ENCODE data around the gene TSGA10.
"Not testable (repeated sequence)": the region's sequence is repeated elsewhere in the genome, so short reads cannot be mapped to it uniquely, and the experiment has no call there.

The TSGA10 gene

GRCh38 chr2:99153921-99154604 lies 679 bp downstream of the TSGA10 start:
- DNase-seq: no peak

GRCh38 chr2:99152199-99152895 lies 2.4 kb downstream of the TSGA10 start:
- no peak for DNase-seq

GRCh38 chr2:99150706-99151105 lies 4.0 kb downstream of the TSGA10 start:
- DNase-seq: no peak

- peak; percentile 88 for DNase-seq
These were observed 13.3 kb downstream of the TSGA10 start, which contains the start of gene C2orf15 for GRCh38 chr2:99141110-99142108. Gene C2orf15 (plus strand): TSS chr2:99141707. CDS start chr2:99150559, 8,852 bp downstream.

- DNase-seq: no peak
These were observed 14.0 kb downstream of the TSGA10 start for GRCh38 chr2:99140860-99141109.

- peak; percentile 2 for DNase-seq
These were observed 14.5 kb downstream of the TSGA10 start for GRCh38 chr2:99140056-99140859.

GRCh38 chr2:99139003-99139402 lies 15.7 kb downstream of the TSGA10 start:
- no peak for DNase-seq

- DNase-seq: not testable (repeated sequence)
These were observed 19.6 kb downstream of the TSGA10 start for GRCh38 chr2:99135044-99135556.

- DNase-seq: no peak
These were observed 26.8 kb downstream of the TSGA10 start for GRCh38 chr2:99127981-99128380.

GRCh38 chr2:99112617-99113016 lies 42.1 kb downstream of the TSGA10 start:
- no peak for DNase-seq

- no peak for DNase-seq
These were observed 42.8 kb downstream of the TSGA10 start for GRCh38 chr2:99111945-99112344.

- no peak for DNase-seq
These were observed 43.5 kb downstream of the TSGA10 start for GRCh38 chr2:99111236-99111635.

- DNase-seq: no peak
These were observed 47.8 kb downstream of the TSGA10 start for GRCh38 chr2:99106913-99107312.

- no peak for DNase-seq
These were observed 50.7 kb downstream of the TSGA10 start for GRCh38 chr2:99104006-99104405.

GRCh38 chr2:99101697-99102096 lies 53.0 kb downstream of the TSGA10 start:
- no peak for DNase-seq

- DNase-seq: no peak
These were observed 58.0 kb downstream of the TSGA10 start for GRCh38 chr2:99096728-99097127.

- no peak for DNase-seq
These were observed 66.7 kb downstream of the TSGA10 start for GRCh38 chr2:99088017-99088416.

GRCh38 chr2:99086385-99086784 lies 68.4 kb downstream of the TSGA10 start:
- DNase-seq: no peak

- no peak for DNase-seq
These were observed 69.3 kb downstream of the TSGA10 start for GRCh38 chr2:99085421-99085820.

GRCh38 chr2:99084256-99084655 lies 70.5 kb downstream of the TSGA10 start:
- DNase-seq: no peak

GRCh38 chr2:99081891-99082290 lies 72.9 kb downstream of the TSGA10 start:
- no peak for DNase-seq

- peak; percentile 58 for DNase-seq
These were observed 75.5 kb downstream of the TSGA10 start for GRCh38 chr2:99079226-99079625.
